ENCODE results near the gene GNPTAB.

The GNPTAB gene

DNA sequence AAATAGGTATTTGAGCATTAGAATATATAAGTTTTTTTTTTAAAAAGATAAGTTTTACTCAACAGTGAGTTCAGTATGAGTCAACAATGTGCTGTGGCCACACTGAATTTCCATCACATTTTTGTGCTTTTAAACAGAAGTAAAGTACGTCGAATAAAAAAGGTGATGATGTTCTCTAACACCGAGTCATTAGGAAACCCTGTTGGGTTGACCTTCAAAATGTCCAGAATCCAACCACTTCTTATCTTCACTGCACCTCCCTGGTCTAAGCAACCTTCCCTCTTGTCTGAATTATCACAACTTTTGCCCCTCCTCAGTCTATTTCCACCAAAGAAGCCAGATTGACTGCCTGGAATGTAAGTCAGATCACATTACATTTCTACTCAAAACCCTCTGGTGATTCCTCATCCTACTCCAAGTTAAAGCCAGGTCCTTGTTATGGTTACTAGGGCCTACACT lies 48.5 kb downstream of the GNPTAB start:
- DNase-seq (no peak), ATAC-seq (ENCODE audit: insufficient read depth, low read depth) (no peak)
- H2AFZ ChIP-seq (ENCODE audit: low read depth, low read length): no peak overlapping the region
- no peaks in the 10 kb centered on the region for H4K20me1 ChIP-seq (ENCODE audit: insufficient read depth, low read length)
- H3K27me3 ChIP-seq (ENCODE audit: insufficient read depth, low read length, poor library complexity): no peaks in the 10 kb centered on the region
- no peak overlapping the region for H3K4me2 ChIP-seq (ENCODE audit: insufficient read depth, low read length)
- H3K4me3 ChIP-seq (ENCODE audit: low read depth in 1 of 2, low read length in 2 of 2): no peak overlapping the region
- H3K9ac ChIP-seq (ENCODE audit: low read depth, low read length): no peak overlapping the region
- H3K27ac ChIP-seq (ENCODE audit: low read length): no peak overlapping the region
- H3K79me2 ChIP-seq (ENCODE audit: insufficient read depth, low read length): no peaks in the 10 kb centered on the region
- no peaks in the 10 kb centered on the region for H3K9me3 ChIP-seq (ENCODE audit: insufficient read depth, low read length, severe bottlenecking)
- peaks cover 5% of the 10 kb centered on the region for H3K4me1 ChIP-seq (ENCODE audit: insufficient read depth, low read length)
- no peak for TF ChIP-seq EZH2 (IDR thresholded peaks at IDR 0.05; ENCODE audit: borderline replicate concordance, low read depth, low read length, severe bottlenecking)
- TF ChIP-seq, protein P1, sequence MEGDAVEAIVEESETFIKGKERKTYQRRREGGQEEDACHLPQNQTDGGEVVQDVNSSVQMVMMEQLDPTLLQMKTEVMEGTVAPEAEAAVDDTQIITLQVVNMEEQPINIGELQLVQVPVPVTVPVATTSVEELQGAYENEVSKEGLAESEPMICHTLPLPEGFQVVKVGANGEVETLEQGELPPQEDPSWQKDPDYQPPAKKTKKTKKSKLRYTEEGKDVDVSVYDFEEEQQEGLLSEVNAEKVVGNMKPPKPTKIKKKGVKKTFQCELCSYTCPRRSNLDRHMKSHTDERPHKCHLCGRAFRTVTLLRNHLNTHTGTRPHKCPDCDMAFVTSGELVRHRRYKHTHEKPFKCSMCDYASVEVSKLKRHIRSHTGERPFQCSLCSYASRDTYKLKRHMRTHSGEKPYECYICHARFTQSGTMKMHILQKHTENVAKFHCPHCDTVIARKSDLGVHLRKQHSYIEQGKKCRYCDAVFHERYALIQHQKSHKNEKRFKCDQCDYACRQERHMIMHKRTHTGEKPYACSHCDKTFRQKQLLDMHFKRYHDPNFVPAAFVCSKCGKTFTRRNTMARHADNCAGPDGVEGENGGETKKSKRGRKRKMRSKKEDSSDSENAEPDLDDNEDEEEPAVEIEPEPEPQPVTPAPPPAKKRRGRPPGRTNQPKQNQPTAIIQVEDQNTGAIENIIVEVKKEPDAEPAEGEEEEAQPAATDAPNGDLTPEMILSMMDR (IDR thresholded peaks at IDR 0.05; ENCODE audit: borderline replicate concordance, extremely low read depth, low read length, poor library complexity, severe bottlenecking): no peak
- H3K36me3 ChIP-seq (ENCODE audit: insufficient read depth, low read length): peaks cover 73% of the 10 kb centered on the region

DNA sequence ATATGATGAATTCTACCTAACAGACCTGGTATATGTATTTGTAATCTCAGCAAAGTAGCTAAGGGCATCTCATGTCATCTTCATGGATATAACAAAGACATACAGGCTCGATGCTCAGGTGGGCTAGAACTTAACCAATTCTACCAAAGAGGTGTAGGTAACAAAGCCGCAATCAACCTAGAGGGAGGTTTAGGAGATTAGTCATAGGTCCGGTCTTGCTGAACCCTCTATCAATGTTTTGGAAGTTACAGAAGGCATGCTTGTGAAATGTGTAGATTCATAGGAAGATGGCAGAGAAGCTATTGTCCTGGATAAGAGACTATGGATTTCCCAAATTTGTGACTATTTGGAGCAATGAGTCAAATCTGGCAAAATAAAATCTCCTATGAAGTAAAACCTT lies 48.9 kb downstream of the GNPTAB start:
- DNase-seq (no peak), ATAC-seq (ENCODE audit: insufficient read depth, low read depth) (no peak)
- Histone ChIP-seq H3K4me2 (ENCODE audit: insufficient read depth, low read length) (no peak overlapping the region), H3K4me1 (ENCODE audit: insufficient read depth, low read length) (peaks cover 9% of the 10 kb centered on the region), H3K4me3 (ENCODE audit: low read depth in 1 of 2, low read length in 2 of 2) (no peak overlapping the region), H3K79me2 (ENCODE audit: insufficient read depth, low read length) (no peaks in the 10 kb centered on the region), H2AFZ (ENCODE audit: low read depth, low read length) (no peak overlapping the region), H3K27ac (ENCODE audit: low read length) (no peak overlapping the region), H3K27me3 (ENCODE audit: insufficient read depth, low read length, poor library complexity) (no peaks in the 10 kb centered on the region), H3K9ac (ENCODE audit: low read depth, low read length) (no peak overlapping the region), H3K36me3 (ENCODE audit: insufficient read depth, low read length) (peaks cover 74% of the 10 kb centered on the region), H3K9me3 (ENCODE audit: insufficient read depth, low read length, severe bottlenecking) (no peaks in the 10 kb centered on the region), H4K20me1 (ENCODE audit: insufficient read depth, low read length) (no peaks in the 10 kb centered on the region)
- TF ChIP-seq, protein P1 (IDR thresholded peaks at IDR 0.05; ENCODE audit: borderline replicate concordance, extremely low read depth, low read length, poor library complexity, severe bottlenecking): no peak
- TF ChIP-seq EZH2 (IDR thresholded peaks at IDR 0.05; ENCODE audit: borderline replicate concordance, low read depth, low read length, severe bottlenecking): no peak

DNA sequence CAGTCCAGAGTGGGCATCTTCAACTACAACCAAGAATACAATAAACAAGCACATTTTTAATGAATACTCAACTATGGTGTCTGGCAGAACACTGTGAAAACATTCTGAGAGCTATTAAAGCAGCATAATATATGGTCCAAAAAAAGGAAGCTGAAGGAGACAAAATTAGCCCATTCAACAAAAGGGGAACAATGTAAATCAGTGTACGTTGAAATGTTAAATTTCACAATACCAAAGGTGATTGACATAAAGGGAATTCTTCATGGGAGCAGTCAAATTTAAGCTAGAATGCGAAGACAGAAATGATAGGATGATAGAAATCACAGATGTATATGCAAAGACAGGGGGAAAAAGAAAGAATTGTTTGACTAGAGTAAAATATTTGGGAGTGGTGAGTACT lies 50.2 kb downstream of the GNPTAB start:
- no peak overlapping the region for H3K4me2 ChIP-seq (ENCODE audit: insufficient read depth, low read length)
- no peaks in the 10 kb centered on the region for H4K20me1 ChIP-seq (ENCODE audit: insufficient read depth, low read length)
- no peak overlapping the region for H3K4me3 ChIP-seq (ENCODE audit: low read depth in 1 of 2, low read length in 2 of 2)
- H3K36me3 ChIP-seq (ENCODE audit: insufficient read depth, low read length): peaks cover 68% of the 10 kb centered on the region
- H3K79me2 ChIP-seq (ENCODE audit: insufficient read depth, low read length): no peaks in the 10 kb centered on the region
- no peaks in the 10 kb centered on the region for H3K9me3 ChIP-seq (ENCODE audit: insufficient read depth, low read length, severe bottlenecking)
- H3K27me3 ChIP-seq (ENCODE audit: insufficient read depth, low read length, poor library complexity): no peaks in the 10 kb centered on the region
- no peak overlapping the region for H3K27ac ChIP-seq (ENCODE audit: low read length)
- TF ChIP-seq, protein P1 (IDR thresholded peaks at IDR 0.05; ENCODE audit: borderline replicate concordance, extremely low read depth, low read length, poor library complexity, severe bottlenecking): no peak
- no peak for TF ChIP-seq EZH2 (IDR thresholded peaks at IDR 0.05; ENCODE audit: borderline replicate concordance, low read depth, low read length, severe bottlenecking)
- H3K4me1 ChIP-seq (ENCODE audit: insufficient read depth, low read length): peaks cover 22% of the 10 kb centered on the region
- no peak for ATAC-seq (ENCODE audit: insufficient read depth, low read depth)
- no peak for DNase-seq
- no peak overlapping the region for H2AFZ ChIP-seq (ENCODE audit: low read depth, low read length)
- H3K9ac ChIP-seq (ENCODE audit: low read depth, low read length): no peak overlapping the region

DNA sequence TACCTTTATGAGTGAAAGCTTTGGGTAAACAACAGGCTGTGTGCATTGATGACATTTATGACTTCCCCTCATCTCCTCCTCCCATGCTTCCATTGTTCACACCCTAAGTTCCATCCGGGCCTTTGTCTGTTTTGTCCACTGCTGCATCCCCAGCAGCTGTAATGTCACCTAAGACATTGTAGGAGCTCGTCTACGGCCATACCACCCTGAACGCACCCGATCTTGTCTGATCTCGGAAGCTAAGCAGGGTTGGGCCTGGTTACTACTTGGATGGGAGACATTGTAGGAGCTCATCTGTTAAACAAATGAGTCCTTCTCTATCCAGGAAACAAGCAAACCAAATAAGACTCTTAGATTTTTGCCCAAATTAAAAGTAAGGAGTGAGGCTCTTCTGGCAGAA lies 51.1 kb downstream of the GNPTAB start:
- no peak overlapping the region for H3K4me2 ChIP-seq (ENCODE audit: insufficient read depth, low read length)
- H4K20me1 ChIP-seq (ENCODE audit: insufficient read depth, low read length): no peaks in the 10 kb centered on the region
- TF ChIP-seq, protein P1 (IDR thresholded peaks at IDR 0.05; ENCODE audit: borderline replicate concordance, extremely low read depth, low read length, poor library complexity, severe bottlenecking): no peak
- no peak for TF ChIP-seq EZH2 (IDR thresholded peaks at IDR 0.05; ENCODE audit: borderline replicate concordance, low read depth, low read length, severe bottlenecking)
- no peak overlapping the region for H3K9ac ChIP-seq (ENCODE audit: low read depth, low read length)
- H3K27ac ChIP-seq (ENCODE audit: low read length): 0 out of 2 replicates have a peak overlapping the region, but pooled peaks have one; percentile 4
- H3K9me3 ChIP-seq (ENCODE audit: insufficient read depth, low read length, severe bottlenecking): no peaks in the 10 kb centered on the region
- no peak overlapping the region for H3K4me3 ChIP-seq (ENCODE audit: low read depth in 1 of 2, low read length in 2 of 2)
- H3K27me3 ChIP-seq (ENCODE audit: insufficient read depth, low read length, poor library complexity): no peaks in the 10 kb centered on the region
- DNase-seq (no peak), ATAC-seq (ENCODE audit: insufficient read depth, low read depth) (no peak)
- peaks cover 31% of the 10 kb centered on the region for H3K4me1 ChIP-seq (ENCODE audit: insufficient read depth, low read length)
- H3K36me3 ChIP-seq (ENCODE audit: insufficient read depth, low read length): peaks cover 61% of the 10 kb centered on the region
- H3K79me2 ChIP-seq (ENCODE audit: insufficient read depth, low read length): no peaks in the 10 kb centered on the region
- no peak overlapping the region for H2AFZ ChIP-seq (ENCODE audit: low read depth, low read length)
